IPS-18c (cell line): ENCODE data around the gene ABHD6.
"Not testable (repeated sequence)": the region's sequence is repeated elsewhere in the genome, so short reads cannot be mapped to it uniquely, and the experiment has no call there.

Experiments used
- H3K4me3 ChIP-seq: 2 replicates; pipeline ENCODE4 v1.7.0; 2013; ENCODE audit warnings: low read depth, mild to moderate bottlenecking, low read length, moderate library complexity; ENCODE audit not compliant: insufficient read depth
- H3K9me3 ChIP-seq: one replicate; pipeline ENCODE4 v1.6.1; 2013; ENCODE audit warnings: mild to moderate bottlenecking, low read length, moderate library complexity; ENCODE audit not compliant: control insufficient read depth, insufficient read depth

Gene ABHD6, protein sequence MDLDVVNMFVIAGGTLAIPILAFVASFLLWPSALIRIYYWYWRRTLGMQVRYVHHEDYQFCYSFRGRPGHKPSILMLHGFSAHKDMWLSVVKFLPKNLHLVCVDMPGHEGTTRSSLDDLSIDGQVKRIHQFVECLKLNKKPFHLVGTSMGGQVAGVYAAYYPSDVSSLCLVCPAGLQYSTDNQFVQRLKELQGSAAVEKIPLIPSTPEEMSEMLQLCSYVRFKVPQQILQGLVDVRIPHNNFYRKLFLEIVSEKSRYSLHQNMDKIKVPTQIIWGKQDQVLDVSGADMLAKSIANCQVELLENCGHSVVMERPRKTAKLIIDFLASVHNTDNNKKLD

DNA sequence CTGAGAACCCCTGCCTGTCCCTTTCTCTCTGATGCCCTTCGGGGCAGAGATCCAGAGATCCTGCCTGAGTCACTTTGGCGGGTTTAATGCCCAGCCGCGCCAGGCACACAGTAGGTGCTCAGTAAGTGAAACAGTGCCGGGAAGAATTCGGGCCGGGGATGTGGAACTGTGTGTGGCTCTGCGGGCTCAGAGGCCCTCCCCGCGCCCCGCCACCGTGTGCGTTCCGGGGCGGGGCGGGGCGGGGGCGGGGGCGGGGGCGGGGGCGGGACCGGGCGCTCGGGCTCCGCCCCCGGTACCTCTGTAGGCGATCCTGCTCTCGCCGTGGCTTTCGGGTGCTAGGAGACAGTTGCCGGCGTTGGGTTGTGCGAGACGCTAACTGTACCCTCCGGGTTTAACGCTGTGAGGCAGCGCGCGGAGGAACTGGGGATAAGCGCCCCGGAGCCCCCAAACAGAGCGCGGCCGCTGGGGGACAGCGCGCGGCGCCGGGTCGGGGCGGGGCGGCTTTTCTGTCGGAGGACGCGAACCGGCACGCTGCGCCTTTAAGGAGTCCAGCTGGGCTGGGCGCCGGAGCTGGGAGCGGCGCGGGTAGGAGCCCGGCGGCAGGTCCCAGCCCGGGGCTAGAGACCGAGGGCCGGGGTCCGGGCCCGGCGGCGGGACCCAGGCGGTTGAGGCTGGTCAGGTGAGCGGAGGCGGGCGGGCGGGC lies at the start of gene ABHD6:
ABHD6 (plus strand) TSS at position 555 of the 703 bp plus-strand sequence. CDS start 18,795 bp downstream, outside the sequence.
- no peaks in the 10 kb centered on the region for H3K9me3 ChIP-seq

DNA sequence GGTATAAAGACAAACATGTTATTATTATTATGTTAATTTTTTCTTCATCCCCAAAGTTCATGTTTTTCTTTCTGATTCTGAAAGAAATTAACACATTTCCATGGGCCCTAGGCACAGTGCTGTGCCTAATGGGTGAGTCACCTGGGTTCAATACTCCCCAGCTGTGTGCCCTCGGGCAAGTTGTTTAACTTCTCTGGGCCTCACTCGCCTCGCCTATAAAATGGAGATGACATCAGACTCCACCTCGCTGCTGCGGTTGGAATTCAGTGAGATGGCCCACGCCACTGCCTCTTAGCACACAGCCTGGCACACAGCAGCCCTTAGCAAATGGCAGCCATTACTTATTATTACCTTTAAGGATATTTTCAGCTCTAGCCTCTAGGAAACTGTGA lies 49.4 kb upstream of the ABHD6 start:
- no peak overlapping the region for H3K4me3 ChIP-seq
- no peaks in the 10 kb centered on the region for H3K9me3 ChIP-seq

More for the DNA sequence above, at the start of gene ABHD6:
- H3K4me3 ChIP-seq = peak within 1 kb of the TSS; percentile 78

DNA sequence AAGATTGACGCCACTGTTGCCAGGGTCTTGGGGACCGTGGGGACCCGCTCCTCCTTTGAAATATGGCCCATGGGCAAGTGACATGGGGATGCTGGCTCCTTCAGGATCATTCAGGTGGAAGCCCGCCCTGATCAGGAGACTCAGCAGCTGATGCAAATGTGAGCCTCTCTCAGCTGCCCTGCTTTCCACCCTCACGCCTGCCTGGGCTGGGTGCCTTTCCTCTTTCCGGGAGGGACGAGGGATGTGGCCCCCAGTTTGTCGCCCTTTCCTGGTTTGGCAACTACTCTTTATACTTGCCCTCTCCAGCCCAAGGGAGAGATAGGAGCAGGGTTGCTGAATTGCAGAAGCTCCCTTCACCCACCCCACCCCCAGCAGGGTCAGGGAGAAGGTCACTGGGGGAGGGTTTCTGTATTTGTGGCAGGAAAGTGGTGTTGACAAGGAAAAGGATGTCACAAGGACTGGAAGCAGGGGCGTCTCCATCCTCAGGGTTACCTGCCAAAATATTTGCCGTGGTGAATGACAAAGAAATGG lies 48.6 kb upstream of the ABHD6 start:
- H3K4me3 ChIP-seq = no peak overlapping the region
- no peaks in the 10 kb centered on the region for H3K9me3 ChIP-seq

DNA sequence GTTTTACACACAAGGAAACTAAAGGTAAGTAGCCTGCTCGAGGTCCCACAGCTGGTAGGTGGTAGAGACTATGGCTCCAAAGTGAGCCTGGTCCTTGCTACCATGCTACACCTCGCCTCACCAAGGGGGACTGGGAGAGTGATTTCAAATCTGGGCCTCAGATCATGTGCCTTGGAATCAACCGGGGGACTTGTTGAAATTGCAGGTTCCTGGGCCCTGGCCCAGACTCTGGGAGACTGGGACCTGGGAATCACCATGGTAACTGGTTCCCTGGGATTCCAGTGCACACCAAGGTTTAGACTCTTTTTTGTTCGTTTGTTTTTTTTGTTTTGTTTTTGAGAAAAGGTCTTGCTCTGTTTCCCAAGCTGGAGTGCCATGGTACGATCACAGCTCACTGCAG lies 47.9 kb upstream of the ABHD6 start:
- H3K4me3 ChIP-seq = no peak overlapping the region
- H3K9me3 ChIP-seq = no peaks in the 10 kb centered on the region

DNA sequence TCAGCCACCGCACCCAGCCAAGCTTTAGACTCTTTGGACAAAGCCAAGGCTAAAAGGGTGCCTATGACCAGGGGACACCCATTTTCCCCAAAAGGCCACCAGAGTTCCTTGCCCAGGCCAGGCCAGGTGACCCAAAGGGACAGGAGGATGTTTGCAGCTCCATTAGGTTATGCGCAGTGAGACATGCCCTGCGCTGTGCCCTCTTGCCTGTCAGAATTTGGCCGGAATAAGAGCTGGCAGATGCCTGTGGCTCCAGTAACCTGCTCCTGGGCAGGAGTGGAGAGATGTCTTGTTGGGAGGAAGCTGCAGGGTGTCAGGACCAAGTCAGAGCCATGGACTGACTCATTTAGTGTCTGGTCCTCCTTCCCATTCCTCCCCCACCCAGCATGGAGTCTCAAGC lies 47.3 kb upstream of the ABHD6 start:
- Histone ChIP-seq H3K4me3 (no peak overlapping the region), H3K9me3 (no peaks in the 10 kb centered on the region)

DNA sequence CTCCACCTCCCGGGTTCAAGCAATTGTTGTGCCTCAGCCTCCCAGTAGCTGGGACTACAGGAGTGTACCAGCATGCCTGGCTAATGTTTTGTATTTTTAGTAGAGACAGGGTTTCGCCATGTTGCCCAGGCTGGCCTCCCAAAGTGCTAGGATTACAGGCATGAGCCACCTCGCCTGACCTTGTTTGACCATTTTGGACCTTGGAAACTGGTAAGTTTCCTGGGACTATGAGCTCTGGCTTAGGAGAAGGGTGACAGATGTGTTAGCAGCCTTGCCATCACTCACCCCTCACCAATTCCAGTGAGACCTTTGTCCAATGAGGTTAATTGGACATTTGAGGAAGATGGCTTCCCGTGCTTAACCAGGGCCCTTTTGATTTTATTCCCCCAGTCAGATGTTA lies 46.7 kb upstream of the ABHD6 start:
- Histone ChIP-seq H3K4me3 (no peak overlapping the region), H3K9me3 (no peaks in the 10 kb centered on the region)

DNA sequence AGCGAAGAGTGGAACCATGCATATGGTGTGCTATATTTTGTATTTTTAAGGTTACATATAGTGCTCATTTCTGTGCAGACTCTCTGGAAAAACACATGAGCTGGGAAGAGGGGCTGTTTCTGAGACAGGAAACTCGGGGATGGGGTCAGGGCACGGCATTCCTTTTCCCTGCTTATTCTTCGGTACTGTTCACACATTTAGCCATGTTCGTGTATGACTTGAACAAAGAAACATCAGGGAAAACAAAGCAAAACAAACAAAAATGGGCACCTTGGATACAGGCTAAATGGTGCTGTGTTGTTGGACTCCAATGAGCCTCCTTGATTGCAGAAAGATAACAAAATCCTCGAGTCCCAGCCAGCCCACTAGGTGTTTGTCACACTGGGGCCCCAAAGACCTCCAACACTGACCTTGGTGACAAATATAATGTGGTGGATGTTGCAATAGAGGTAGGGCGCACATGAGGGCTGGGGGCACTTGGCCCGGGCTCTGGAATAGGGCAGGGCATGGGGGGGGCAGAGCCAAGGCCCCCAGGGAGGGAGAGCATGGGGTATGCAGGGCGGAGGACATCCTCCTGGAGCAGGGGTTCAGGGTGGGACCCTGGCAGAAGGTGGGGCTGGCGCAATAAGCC lies 46.1 kb upstream of the ABHD6 start:
- H3K9me3 ChIP-seq = no peaks in the 10 kb centered on the region
- H3K4me3 ChIP-seq = no peak overlapping the region

DNA sequence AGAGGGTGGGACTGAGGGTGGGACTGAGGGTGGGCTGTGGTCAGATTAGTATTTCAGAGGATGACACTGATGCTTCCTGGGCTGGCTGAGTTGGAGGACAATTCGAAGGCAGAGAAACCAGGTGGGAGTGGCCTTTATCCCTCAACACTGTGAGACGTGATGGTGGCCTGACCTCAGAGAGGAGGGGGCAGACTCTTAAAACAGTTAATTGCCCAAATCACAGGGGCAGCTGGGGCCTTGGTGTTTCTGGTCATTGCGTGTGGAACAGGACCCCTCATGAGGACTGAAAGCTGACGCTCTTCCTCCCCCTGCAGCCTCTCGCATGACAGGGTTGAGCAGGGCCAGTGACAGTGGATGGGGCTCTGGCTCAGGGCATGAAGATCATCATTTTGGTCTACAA lies 45.5 kb upstream of the ABHD6 start:
- H3K4me3 ChIP-seq = no peak overlapping the region
- H3K9me3 ChIP-seq = no peaks in the 10 kb centered on the region

DNA sequence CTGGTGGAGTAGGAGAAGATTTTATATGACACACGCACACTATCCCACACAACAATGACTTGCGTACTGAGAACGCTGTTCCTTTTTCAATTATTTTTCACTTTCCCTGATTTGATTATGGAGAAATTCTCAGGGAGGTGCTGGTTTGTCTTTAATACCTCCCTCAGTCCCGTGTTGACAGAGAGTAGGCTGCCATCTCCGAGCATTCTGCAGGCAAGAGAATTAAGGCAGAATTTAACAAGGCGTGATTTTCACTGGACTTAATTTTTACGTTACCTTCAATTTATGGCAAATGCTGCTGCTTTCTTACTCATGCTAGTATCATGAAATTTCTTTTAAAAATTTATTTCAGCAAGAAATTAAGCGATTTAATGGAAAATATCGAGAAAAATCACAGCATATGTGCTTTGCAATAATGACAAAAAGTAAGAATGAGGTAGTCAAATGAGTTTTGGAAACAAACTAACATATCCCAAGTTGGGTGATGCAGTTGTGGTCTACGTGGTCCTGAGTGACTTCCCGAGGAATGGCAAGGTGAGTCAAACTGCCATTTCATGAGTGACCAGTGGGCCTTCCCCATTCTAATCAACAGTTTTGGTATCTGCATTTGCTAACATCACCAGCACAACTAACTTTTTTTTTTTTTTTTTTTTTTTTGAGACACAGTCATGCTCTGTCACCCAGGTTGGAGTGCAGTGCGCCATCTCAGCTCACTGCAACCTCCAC lies 43.7 kb upstream of the ABHD6 start:
- H3K9me3 ChIP-seq = no peaks in the 10 kb centered on the region
- H3K4me3 ChIP-seq = no peak overlapping the region

DNA sequence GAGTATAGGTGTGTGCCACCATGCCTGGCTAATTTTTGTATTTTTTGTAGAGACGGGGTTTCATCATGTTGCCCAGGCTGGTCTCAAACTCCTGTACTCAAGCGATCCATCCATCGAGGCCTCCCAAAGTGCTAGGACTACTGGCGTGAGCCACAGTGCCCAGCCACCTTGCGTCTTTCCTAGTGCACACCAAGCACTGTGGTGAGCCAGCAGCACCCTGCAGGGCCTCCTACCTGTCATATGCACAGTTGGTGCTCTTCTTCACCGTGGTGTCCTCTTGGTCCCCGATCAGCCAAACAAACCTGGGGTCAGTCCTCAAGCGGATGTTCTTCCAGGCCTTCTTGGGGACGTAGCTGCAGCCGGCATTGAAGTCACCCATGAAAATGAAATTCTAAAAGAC lies 40.0 kb upstream of the ABHD6 start:
- H3K9me3 ChIP-seq = no peaks in the 10 kb centered on the region
- H3K4me3 ChIP-seq = no peak overlapping the region

DNA sequence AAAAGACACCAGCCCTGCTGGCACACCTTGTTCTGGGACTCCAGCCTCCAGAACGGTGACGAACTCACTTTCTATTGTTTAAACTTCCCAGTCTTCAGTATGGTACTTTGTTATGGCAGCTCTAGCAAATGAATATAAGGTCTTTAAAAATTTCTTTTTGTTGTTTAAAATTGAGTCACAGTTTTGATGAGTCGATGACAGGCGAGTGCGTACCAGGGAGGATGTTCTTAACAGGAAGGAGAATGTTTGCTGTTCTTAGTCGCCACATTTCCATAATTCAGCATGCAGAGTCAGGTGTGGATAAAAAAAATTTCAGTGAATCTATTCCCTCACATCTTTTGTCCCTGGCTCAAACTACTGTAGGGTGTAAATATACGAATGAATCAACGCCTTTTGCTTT lies 39.2 kb upstream of the ABHD6 start:
- H3K9me3 ChIP-seq = no peaks in the 10 kb centered on the region
- H3K4me3 ChIP-seq = no peak overlapping the region

DNA sequence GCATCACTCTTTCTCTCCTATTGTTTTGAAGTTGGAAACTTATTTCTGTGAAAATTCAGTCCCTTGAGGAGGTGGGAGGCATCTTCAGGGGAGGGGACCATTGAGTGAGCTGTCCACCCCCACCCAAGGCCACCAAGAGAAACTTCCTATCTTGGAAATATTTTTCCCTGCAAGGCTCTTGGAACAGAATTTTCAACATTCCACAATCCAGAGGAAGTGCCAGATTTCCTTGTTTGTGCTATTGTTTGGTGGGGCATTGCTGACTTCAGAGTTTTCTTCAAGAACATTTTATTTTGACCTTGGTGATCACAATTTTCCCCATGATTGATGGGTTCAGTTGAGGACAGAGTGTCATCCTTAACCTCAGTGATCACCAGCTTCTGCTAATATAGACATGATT lies 38.8 kb upstream of the ABHD6 start:
- no peaks in the 10 kb centered on the region for H3K9me3 ChIP-seq
- no peak overlapping the region for H3K4me3 ChIP-seq

DNA sequence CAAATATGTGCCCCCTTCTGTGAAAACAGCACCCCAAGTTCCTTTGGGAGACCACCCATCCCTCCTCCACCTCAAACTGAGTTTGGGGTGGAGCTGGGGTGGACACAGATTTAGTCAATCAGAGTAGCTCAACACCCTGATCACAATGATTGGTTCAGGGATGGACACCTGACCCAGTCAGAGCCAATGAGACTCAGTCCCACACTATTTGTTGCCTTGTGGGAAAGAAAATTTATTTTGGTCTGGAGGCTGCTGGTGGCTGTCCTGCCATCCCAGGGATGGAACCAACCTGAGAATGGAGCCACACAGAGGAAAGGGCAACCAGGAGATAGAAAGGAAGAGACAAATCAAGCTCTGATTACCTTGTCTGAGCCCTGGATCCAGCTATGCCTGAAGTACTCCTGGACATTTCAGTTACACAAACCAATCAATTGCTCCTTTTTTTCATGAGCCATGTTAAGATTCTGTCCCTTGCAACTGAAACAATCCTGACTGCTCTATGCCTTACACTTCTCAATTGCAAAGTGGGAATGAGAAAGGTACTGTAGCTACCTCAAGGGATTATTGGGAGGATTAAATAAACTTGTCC lies 37.4 kb upstream of the ABHD6 start:
- no peak overlapping the region for H3K4me3 ChIP-seq

DNA sequence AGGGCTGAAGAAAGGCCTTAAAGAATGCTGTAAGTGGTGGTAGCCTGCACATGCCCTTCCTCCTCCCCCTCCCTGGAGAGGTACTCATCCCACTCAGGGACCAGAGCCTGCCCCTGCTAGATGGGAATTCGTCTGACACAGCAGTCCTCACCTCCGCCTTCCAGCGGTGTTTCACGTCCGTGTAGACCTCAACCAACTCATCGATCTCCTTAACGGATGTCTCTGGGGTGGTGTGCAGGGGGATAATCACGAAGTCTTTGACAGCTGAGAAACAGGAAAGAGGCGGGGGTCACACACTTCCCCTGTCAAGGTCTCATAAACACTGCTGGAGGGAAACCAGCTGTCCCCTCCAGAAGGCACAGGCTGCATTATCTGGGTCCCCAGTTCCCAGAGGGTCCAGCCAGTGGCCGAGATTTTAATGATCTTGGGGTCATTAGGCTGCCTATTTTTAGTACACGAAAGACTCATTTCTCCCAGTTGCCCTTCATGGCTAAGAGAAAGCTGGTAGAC lies 36.7 kb upstream of the ABHD6 start:
- no peak overlapping the region for H3K4me3 ChIP-seq
- no peaks in the 10 kb centered on the region for H3K9me3 ChIP-seq

More for the DNA sequence above, 37.4 kb upstream of the ABHD6 start:
- H3K9me3 ChIP-seq = no peaks in the 10 kb centered on the region

DNA sequence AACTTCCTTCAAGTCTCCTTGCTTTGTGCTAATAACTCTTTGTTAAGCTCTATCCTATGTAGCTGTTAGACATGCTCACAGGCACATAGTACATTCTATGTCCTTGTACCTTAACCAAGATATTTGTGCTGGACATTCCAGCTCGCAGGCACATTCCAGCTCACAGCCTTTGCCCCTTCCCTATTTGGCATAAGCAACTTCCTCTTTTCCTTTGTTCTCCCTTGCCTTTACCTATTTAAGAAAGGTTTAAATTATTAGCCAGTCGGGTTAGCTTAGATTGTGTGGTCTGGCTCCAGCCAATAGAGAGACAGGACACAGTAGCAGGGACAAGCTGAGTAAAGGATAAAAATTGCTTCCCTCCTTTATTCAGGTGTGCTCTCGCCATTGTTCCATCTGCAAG lies 36.1 kb upstream of the ABHD6 start:
- not testable (repeated sequence) for H3K9me3 ChIP-seq, H3K4me3 ChIP-seq

DNA sequence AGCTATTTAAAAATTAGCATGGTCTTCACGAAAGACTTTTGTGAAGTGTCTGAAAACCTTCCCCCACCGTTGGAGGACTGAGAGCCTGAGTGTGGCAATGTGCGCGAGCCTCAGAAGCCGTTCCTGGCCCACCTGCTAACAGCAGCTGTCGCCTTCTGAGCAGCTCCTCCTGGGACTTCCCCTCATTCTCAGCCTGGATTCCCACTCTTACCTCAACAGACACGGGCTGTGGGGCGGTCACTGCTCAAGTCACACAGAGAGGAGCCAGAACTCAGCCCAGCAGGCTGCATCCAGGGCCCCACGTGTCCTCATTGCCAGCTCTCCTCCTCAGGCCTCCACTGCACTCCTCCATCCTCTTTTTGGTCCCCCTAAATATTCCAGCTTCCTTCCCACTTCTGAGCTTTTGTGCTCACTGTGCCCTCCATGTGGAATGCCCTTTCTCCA lies 34.7 kb upstream of the ABHD6 start:
- Histone ChIP-seq H3K4me3 (no peak overlapping the region), H3K9me3 (no peaks in the 10 kb centered on the region)

DNA sequence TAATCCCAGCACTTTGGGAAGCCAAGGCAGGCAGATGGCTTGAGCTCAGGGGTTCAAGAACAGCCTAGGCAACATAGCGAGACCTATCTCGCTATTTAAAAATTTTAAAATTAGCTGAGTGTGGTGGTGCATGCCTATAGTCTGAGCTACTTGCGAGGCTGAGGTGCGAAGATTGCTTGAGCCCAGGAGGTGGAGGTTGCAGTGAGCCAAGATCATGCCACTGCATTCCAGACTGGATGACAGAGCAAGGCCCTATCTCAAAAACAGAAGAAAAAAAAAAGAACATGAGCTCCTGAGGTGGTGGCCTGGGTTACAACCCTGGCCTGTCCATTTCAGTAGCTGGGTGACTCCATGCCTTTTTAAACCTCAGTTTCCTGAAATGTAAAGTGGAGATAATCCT lies 34.1 kb upstream of the ABHD6 start:
- no peak overlapping the region for H3K4me3 ChIP-seq
- H3K9me3 ChIP-seq = no peaks in the 10 kb centered on the region
